SK-N-SH (cell line): ENCODE measurements around the gene CYP2W1.

Experiments
- CHD2 ChIP-seq: fragments of 150-350 bp; IDR thresholded peaks from 2 replicates; pipeline ENCODE4 v1.6.1; 2018; ENCODE audit warnings: low read length; ENCODE audit not compliant: partially characterized antibody
- EP300 ChIP-seq, 2 experiments: IDR thresholded peaks; 2 replicates each; pipeline versions ENCODE4 v1.4.0 to v1.6.1; 2012; ENCODE audit warnings: borderline replicate concordance in 1 of 2, low read depth in 1 of 2, low read length in 1 of 2
- EZH2phosphoT487 ChIP-seq: fragments of 200-600 bp; sonication (generic); IDR thresholded peaks from 2 replicates; pipeline ENCODE4 v1.6.1; 2017; ENCODE audit warnings: low read depth, mixed run types, mild to moderate bottlenecking, antibody characterized with exemption, moderate library complexity, borderline replicate concordance
- FOXM1 ChIP-seq: IDR thresholded peaks from 2 replicates; pipeline ENCODE4 v1.4.0; 2012; ENCODE audit warnings: low read depth, mild to moderate bottlenecking
- GABPA ChIP-seq: IDR thresholded peaks from 2 replicates; pipeline ENCODE4 v1.4.0; 2012; ENCODE audit warnings: low read depth, mild to moderate bottlenecking
- GATA2 ChIP-seq: sonication (generic); formaldehyde crosslinking; IDR thresholded peaks from 2 replicates; pipeline ENCODE4 v1.5.0; 2020; ENCODE audit warnings: mild to moderate bottlenecking, missing genetic modification reagents
- MEF2A ChIP-seq: IDR thresholded peaks from 2 replicates; pipeline ENCODE4 v1.4.0; 2012; ENCODE audit warnings: low read depth, borderline replicate concordance
- POLR2AphosphoS5 ChIP-seq: IDR thresholded peaks from 2 replicates; pipeline ENCODE4 v1.6.1; 2012; ENCODE audit warnings: low read depth, low read length
- RAD21 ChIP-seq: IDR thresholded peaks from 2 replicates; pipeline ENCODE4 v1.6.1; 2012; ENCODE audit warnings: mild to moderate bottlenecking, low read length
- REST ChIP-seq: IDR thresholded peaks from 2 replicates; pipeline ENCODE4 v1.6.1; 2012; ENCODE audit warnings: mild to moderate bottlenecking, low read depth, low read length, moderate library complexity
- RXRA ChIP-seq: IDR thresholded peaks from 2 replicates; pipeline ENCODE4 v1.4.0; 2012; ENCODE audit warnings: low read depth, mild to moderate bottlenecking, borderline replicate concordance
- YY1 ChIP-seq: IDR thresholded peaks from 2 replicates; pipeline ENCODE4 v1.4.0; 2012; ENCODE audit warnings: low read depth, mild to moderate bottlenecking
- TF ChIP-seq, protein P1 (sequence below): fragments of 200-600 bp; sonication (generic); IDR thresholded peaks from 2 replicates; pipeline ENCODE4 v1.6.1; 2017; ENCODE audit warnings: antibody characterized with exemption, mild to moderate bottlenecking, moderate library complexity
- TF ChIP-seq, protein P2 (sequence below): fragments of 150-350 bp; IDR thresholded peaks from 2 replicates; pipeline ENCODE4 v1.6.1; 2017; ENCODE audit warnings: antibody characterized with exemption, low read length, low read depth, borderline replicate concordance

DNA sequence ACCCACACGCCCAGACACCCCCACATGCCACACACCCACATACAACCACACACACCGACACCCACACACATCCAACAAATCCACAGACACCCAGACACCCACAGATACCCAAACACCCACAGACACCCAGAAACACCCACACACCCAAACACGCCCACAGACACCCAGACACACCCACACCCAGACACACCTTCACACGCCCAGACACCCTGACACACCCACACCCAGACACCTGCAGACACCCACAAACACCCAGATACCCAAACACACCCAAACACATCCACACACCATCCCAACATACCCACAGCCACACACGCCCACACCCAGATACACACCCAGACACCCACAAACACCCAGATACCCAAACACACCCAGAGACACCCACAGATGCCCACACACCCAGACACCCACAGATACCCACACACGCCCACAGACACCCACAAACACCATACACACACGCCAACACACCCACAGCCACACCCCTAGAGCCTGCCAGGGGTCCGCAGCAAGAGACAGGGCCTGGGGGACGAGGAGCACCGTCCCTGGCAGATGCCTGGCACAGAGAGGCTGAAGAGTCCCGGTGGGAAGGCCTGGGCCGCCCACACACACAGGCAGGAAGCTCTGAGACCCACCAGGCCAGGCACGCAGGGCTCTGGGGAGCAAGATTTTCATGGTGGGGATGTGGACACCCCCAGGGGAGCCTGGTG, 28.5 kb downstream of the CYP2W1 start:
- TF ChIP-seq REST (no peak), EZH2phosphoT487 (no peak), POLR2AphosphoS5 (no peak), GABPA (no peak), EP300 (IDR thresholded peaks at IDR 0.05; ENCODE audit: borderline replicate concordance in 1 of 2, low read depth in 1 of 2, low read length in 1 of 2) (no peak), FOXM1 (no peak), MEF2A (no peak), RXRA (no peak), CHD2 (no peak), YY1 (no peak), GATA2 (CRISPR knock-in tag) (no peak), RAD21 (no peak)
- TF ChIP-seq, protein P1, sequence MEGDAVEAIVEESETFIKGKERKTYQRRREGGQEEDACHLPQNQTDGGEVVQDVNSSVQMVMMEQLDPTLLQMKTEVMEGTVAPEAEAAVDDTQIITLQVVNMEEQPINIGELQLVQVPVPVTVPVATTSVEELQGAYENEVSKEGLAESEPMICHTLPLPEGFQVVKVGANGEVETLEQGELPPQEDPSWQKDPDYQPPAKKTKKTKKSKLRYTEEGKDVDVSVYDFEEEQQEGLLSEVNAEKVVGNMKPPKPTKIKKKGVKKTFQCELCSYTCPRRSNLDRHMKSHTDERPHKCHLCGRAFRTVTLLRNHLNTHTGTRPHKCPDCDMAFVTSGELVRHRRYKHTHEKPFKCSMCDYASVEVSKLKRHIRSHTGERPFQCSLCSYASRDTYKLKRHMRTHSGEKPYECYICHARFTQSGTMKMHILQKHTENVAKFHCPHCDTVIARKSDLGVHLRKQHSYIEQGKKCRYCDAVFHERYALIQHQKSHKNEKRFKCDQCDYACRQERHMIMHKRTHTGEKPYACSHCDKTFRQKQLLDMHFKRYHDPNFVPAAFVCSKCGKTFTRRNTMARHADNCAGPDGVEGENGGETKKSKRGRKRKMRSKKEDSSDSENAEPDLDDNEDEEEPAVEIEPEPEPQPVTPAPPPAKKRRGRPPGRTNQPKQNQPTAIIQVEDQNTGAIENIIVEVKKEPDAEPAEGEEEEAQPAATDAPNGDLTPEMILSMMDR: no peak
- TF ChIP-seq, protein P2, sequence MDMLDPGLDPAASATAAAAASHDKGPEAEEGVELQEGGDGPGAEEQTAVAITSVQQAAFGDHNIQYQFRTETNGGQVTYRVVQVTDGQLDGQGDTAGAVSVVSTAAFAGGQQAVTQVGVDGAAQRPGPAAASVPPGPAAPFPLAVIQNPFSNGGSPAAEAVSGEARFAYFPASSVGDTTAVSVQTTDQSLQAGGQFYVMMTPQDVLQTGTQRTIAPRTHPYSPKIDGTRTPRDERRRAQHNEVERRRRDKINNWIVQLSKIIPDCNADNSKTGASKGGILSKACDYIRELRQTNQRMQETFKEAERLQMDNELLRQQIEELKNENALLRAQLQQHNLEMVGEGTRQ: no peak
